HEK293T (cell line): ENCODE results near the gene TTBK1.

ENCODE experiments used
- ARNT ChIP-seq: fragments of 450-650 bp; IDR thresholded peaks from 2 replicates; pipeline ENCODE4 v1.6.1; 2017; ENCODE audit warnings: mild to moderate bottlenecking
- BHLHE40 ChIP-seq: fragments of 450-650 bp; IDR thresholded peaks from 2 replicates; pipeline ENCODE4 v1.6.1; 2016; ENCODE audit warnings: mild to moderate bottlenecking, moderate library complexity, borderline replicate concordance
- CTBP1 ChIP-seq: fragments of 450-650 bp; IDR thresholded peaks from 2 replicates; pipeline ENCODE4 v1.6.1; 2016; ENCODE audit warnings: borderline replicate concordance
- ELF4 ChIP-seq: fragments of 450-650 bp; IDR thresholded peaks from 2 replicates; pipeline ENCODE4 v1.6.1; 2017; ENCODE audit warnings: antibody characterized with exemption
- FOXA1 ChIP-seq: fragments of 450-650 bp; IDR thresholded peaks from 2 replicates; pipeline ENCODE4 v1.6.1; 2016; ENCODE audit warnings: mild to moderate bottlenecking
- FOXK2 ChIP-seq: fragments of 450-650 bp; IDR thresholded peaks from 2 replicates; pipeline ENCODE4 v1.6.1; 2016; ENCODE audit warnings: mild to moderate bottlenecking
- FOXM1 ChIP-seq: fragments of 450-650 bp; IDR thresholded peaks from 2 replicates; pipeline ENCODE4 v1.6.1; 2017; ENCODE audit warnings: mild to moderate bottlenecking, borderline replicate concordance
- HDGF ChIP-seq: fragments of 450-650 bp; IDR thresholded peaks from 2 replicates; pipeline ENCODE4 v1.6.1; 2017; ENCODE audit warnings: antibody characterized with exemption, borderline replicate concordance
- PKNOX1 ChIP-seq: fragments of 450-650 bp; IDR thresholded peaks from 2 replicates; pipeline ENCODE4 v1.6.1; 2016
- SP1 ChIP-seq: fragments of 450-650 bp; IDR thresholded peaks from 2 replicates; pipeline ENCODE4 v1.6.1; 2017
- SUZ12 ChIP-seq: fragments of 450-650 bp; IDR thresholded peaks from 2 replicates; pipeline ENCODE4 v1.6.1; 2016; ENCODE audit warnings: mild to moderate bottlenecking
- TARDBP ChIP-seq: fragments of 450-650 bp; IDR thresholded peaks from 2 replicates; pipeline ENCODE4 v1.6.1; 2016

- TF ChIP-seq PKNOX1 (no peak), BHLHE40 (no peak), TARDBP (no peak), ELF4 (no peak), SP1 (no peak), HDGF (no peak), SUZ12 (no peak), FOXA1 (no peak), FOXM1 (no peak), CTBP1 (no peak), ARNT (no peak), FOXK2 (no peak)
Measured at GRCh38 chr6:43318011-43318410, 74.7 kb downstream of the TTBK1 start.
